Measurements from ENCODE around the gene RFX1. TPM values are rescaled to one million over a fixed set of nuclear protein-coding genes. Genes with fewer than 3 reads are reported as not detected.

The RFX1 gene
- total and polyA plus RNA-seq, 9 of the 15 experiments (the other 6 are each of a cell fraction or from before 2014, with no cell fraction given), result 0.14 to 19.3 (median 1.2) TPM

DNA sequence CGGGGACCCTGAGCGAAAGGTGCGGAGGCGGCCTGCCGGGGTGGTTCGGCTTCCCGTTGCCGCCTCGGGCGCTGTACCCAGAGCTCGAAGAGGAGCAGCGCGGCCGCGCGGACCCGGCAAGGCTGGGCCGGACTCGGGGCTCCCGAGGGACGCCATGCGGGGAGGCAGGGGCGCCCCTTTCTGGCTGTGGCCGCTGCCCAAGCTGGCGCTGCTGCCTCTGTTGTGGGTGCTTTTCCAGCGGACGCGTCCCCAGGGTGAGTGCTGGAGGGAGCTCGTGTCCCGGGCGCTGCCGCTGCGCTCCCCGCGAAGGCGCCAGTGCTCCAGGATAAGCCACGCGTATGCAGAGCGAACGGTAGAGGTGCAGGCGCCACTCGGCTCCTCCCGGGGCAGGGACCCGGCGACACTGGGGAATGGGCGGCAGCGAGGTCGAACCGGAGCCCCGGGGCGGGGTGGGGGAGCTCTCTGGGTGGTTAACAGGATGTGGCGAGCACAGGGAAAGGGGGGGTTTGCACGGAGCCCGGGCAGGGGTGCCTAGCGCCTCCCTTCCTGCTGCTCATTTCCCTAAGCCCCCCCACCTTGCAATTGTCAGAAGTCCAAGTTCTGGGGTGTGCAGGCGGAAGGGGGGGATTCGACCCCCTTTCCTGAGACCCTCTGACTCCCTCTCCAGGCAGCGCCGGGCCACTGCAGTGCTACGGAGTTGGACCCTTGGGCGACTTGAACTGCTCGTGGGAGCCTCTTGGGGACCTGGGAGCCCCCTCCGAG, 25.8 kb upstream of the RFX1 start, which contains the start of gene IL27RA (continued):
- TF ChIP-seq MTF1 (CRISPR knock-in tag; IDR thresholded peaks at IDR 0.05; ENCODE audit: borderline replicate concordance) (no peak), NR4A1 (CRISPR knock-in tag; IDR thresholded peaks at IDR 0.05) (no peak), NR4A1 (tag; IDR thresholded peaks at IDR 0.05) (0 out of 2 replicates have a peak, but pooled peaks have one; percentile 17), ZNF124 (CRISPR knock-in tag; IDR thresholded peaks at IDR 0.05) (no peak), HLTF (IDR thresholded peaks at IDR 0.05) (no peak), SMC3 (conservative IDR thresholded peaks at IDR 0.05; ENCODE audit: insufficient read depth, low read depth, low read length) (peak; percentile 43; the same call in 1 of the 2 replicates), NUFIP1 (IDR thresholded peaks at IDR 0.05; ENCODE audit: partially characterized antibody) (no peak), ELF4 (CRISPR knock-in tag; IDR thresholded peaks at IDR 0.05) (no peak), MAZ (CRISPR knock-in tag; conservative IDR thresholded peaks at IDR 0.05 in 1 of 2, IDR thresholded peaks at IDR 0.05 in 1 of 2) (peak; percentile 67 to 78)
- TF ChIP-seq, protein P1, sequence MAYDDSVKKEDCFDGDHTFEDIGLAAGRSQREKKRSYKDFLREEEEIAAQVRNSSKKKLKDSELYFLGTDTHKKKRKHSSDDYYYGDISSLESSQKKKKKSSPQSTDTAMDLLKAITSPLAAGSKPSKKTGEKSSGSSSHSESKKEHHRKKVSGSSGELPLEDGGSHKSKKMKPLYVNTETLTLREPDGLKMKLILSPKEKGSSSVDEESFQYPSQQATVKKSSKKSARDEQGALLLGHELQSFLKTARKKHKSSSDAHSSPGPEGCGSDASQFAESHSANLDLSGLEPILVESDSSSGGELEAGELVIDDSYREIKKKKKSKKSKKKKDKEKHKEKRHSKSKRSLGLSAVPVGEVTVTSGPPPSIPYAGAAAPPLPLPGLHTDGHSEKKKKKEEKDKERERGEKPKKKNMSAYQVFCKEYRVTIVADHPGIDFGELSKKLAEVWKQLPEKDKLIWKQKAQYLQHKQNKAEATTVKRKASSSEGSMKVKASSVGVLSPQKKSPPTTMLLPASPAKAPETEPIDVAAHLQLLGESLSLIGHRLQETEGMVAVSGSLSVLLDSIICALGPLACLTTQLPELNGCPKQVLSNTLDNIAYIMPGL (CRISPR knock-in tag; IDR thresholded peaks at IDR 0.05), result no peak; the same call in 1 of the 2 replicates
- TF ChIP-seq, protein P2, sequence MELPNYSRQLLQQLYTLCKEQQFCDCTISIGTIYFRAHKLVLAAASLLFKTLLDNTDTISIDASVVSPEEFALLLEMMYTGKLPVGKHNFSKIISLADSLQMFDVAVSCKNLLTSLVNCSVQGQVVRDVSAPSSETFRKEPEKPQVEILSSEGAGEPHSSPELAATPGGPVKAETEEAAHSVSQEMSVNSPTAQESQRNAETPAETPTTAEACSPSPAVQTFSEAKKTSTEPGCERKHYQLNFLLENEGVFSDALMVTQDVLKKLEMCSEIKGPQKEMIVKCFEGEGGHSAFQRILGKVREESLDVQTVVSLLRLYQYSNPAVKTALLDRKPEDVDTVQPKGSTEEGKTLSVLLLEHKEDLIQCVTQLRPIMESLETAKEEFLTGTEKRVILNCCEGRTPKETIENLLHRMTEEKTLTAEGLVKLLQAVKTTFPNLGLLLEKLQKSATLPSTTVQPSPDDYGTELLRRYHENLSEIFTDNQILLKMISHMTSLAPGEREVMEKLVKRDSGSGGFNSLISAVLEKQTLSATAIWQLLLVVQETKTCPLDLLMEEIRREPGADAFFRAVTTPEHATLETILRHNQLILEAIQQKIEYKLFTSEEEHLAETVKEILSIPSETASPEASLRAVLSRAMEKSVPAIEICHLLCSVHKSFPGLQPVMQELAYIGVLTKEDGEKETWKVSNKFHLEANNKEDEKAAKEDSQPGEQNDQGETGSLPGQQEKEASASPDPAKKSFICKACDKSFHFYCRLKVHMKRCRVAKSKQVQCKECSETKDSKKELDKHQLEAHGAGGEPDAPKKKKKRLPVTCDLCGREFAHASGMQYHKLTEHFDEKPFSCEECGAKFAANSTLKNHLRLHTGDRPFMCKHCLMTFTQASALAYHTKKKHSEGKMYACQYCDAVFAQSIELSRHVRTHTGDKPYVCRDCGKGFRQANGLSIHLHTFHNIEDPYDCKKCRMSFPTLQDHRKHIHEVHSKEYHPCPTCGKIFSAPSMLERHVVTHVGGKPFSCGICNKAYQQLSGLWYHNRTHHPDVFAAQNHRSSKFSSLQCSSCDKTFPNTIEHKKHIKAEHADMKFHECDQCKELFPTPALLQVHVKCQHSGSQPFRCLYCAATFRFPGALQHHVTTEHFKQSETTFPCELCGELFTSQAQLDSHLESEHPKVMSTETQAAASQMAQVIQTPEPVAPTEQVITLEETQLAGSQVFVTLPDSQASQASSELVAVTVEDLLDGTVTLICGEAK (IDR thresholded peaks at IDR 0.05), result no peak
- TF ChIP-seq, protein P2 (CRISPR knock-in tag; IDR thresholded peaks at IDR 0.05), result no peak
- TF ChIP-seq, protein P3, sequence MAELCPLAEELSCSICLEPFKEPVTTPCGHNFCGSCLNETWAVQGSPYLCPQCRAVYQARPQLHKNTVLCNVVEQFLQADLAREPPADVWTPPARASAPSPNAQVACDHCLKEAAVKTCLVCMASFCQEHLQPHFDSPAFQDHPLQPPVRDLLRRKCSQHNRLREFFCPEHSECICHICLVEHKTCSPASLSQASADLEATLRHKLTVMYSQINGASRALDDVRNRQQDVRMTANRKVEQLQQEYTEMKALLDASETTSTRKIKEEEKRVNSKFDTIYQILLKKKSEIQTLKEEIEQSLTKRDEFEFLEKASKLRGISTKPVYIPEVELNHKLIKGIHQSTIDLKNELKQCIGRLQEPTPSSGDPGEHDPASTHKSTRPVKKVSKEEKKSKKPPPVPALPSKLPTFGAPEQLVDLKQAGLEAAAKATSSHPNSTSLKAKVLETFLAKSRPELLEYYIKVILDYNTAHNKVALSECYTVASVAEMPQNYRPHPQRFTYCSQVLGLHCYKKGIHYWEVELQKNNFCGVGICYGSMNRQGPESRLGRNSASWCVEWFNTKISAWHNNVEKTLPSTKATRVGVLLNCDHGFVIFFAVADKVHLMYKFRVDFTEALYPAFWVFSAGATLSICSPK (IDR thresholded peaks at IDR 0.05; ENCODE audit: borderline replicate concordance), result no peak
- TF ChIP-seq, protein P4, sequence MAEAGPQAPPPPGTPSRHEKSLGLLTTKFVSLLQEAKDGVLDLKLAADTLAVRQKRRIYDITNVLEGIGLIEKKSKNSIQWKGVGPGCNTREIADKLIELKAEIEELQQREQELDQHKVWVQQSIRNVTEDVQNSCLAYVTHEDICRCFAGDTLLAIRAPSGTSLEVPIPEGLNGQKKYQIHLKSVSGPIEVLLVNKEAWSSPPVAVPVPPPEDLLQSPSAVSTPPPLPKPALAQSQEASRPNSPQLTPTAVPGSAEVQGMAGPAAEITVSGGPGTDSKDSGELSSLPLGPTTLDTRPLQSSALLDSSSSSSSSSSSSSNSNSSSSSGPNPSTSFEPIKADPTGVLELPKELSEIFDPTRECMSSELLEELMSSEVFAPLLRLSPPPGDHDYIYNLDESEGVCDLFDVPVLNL (CRISPR knock-in tag; IDR thresholded peaks at IDR 0.05; ENCODE audit: low read depth), result no peak
